GM19397 (cell line): Measurements from ENCODE around the gene DBNL.
A peak's percentile ranks its signal among the peaks of the same experiment; 100 is the strongest.
"Not testable (repeated sequence)": the region's sequence is repeated elsewhere in the genome, so short reads cannot be mapped to it uniquely, and the experiment has no call there.

Experiments
- ATAC-seq: cut with Tn5 transposase; IDR thresholded peaks from one replicate; pipeline ENCODE4 v1.9.1; 2021; ENCODE audit warnings: mild to moderate bottlenecking, moderate library complexity; ENCODE audit not compliant: unreplicated experiment

Gene DBNL

GRCh38 chr7:44044315-44045225, at the start of gene DBNL:
DBNL (plus strand) TSS chr7:44044702; CDS start chr7:44044738, 36 bp downstream.
- peak; percentile 64 for ATAC-seq

GRCh38 chr7:43997532-43997931, 47.0 kb upstream of the DBNL start, which contains the start of gene SPDYE1:
SPDYE1 (plus strand) TSS chr7:43997897; CDS start chr7:43999950, 2,053 bp downstream.
- not testable (repeated sequence) for ATAC-seq

GRCh38 chr7:44012081-44012480, 32.4 kb upstream of the DBNL start:
- ATAC-seq, result not testable (repeated sequence)

DNA sequence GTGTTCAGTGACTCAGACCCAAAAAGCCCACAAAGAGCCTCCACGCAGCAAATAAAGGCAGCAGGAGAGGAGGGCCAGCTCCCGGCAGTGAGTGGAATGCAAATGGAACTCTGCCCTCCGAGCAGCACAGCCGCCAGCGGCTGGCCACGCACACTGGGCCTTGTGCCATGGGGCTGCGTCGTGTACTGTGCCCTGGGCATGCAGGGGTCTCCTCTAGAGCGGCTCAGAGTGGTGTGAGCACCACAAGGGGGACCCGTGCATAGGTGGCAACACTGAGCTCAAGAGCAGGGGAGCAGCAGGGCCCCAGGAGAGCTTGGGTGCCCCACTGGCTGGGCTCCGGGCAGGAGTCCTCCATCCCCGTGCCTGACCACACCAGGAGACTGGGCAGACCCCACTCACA, 29.4 kb upstream of the DBNL start:
- not testable (repeated sequence) for ATAC-seq

- peak; percentile 93 for ATAC-seq
Observed at GRCh38 chr7:44018857-44019807, 25.4 kb upstream of the DBNL start.

- not testable (repeated sequence) for ATAC-seq
Observed at GRCh38 chr7:44019825-44020224, 24.7 kb upstream of the DBNL start.

GRCh38 chr7:44022069-44022468, 22.4 kb upstream of the DBNL start:
- not testable (repeated sequence) for ATAC-seq

GRCh38 chr7:44022796-44023467, 21.6 kb upstream of the DBNL start:
- ATAC-seq, result not testable (repeated sequence)

GRCh38 chr7:44029433-44029832, 15.1 kb upstream of the DBNL start:
- not testable (repeated sequence) for ATAC-seq

DNA sequence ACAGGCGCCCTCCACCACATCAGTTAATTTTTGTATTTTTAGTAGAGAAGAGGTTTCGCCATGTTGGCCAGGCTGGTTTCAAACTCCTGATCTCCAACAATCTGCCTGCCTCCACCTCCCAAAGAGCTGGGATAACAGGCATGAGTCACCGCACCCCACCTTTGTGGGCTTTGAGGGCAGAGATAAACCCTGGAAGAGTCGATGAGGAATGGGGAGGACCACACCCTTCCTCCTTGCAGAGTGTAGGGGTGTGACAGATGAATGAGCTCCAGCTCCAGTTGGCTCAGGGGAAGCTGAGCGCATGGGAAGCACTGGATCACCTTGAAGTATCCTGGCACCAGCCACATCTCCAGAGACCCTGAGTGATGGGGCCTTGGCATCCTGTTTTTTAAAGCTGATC, 14.5 kb upstream of the DBNL start:
- ATAC-seq, result not testable (repeated sequence)

- ATAC-seq, result not testable (repeated sequence)
Observed at GRCh38 chr7:44031319-44031718, 13.2 kb upstream of the DBNL start.

- not testable (repeated sequence) for ATAC-seq
Observed at GRCh38 chr7:44032031-44032430, 12.5 kb upstream of the DBNL start.

DNA sequence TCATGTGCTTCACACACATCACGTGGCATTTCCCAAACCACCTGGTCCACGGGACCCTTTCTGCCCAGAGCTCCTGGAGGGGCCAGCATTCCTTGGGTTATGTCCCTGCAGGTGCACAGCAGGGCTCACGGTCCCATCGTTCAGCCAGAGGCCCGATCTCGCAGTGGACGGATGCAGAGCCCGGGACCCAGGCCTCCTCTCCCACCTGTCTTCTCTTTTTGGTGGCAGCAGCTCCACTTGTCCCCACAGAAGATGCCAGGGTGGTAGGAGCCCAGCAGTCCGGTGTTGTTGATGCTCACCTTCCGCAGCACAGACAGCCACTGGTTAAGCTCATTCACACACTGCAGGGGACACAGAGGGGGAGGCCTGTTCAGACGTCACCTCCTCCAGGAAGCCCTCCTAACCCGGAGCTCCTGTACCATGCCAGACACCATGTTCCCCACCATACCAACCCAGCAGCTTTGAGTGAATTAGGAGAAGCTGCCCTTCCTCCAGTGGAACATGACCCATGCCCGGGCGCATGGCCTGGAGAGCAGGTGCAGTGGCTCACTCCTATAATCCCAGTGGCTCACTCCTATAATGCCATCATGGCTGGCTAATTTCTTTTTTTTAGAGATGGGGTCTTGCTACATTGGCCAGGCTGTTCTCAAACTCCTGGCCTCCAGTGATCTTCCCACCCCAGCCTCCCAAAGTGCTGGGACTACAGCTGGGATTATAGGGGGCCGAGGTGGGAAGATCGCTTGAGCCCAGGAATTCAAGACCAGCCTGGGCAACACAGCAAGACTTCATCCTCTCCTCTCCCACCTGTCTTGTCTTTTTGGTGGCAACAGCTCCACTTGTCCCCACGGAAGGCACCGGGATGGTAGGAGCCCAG, 10.3 kb upstream of the DBNL start:
- ATAC-seq, result not testable (repeated sequence)

- not testable (repeated sequence) for ATAC-seq
Observed at GRCh38 chr7:44036364-44036763, 8.1 kb upstream of the DBNL start.

DNA sequence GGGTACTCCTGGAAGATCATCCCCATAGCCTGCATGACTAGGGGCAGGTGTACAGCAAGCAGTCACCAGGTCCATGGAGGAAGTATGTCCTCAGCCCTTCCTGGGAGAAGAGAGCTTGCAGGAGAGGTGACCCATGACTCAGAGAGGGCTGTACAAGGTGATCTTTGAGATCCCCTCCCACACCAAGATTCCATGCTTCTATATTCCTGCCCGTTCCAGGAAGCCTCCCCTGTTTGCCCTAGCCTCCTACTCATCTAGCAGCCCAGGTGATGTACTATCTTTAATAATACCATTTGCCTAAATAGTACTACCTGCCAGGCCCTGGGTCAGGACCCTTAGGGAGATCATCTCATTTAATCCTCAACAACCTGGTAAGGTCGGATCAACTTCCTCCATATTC, 6.6 kb upstream of the DBNL start:
- ATAC-seq, result not testable (repeated sequence)

GRCh38 chr7:44038553-44038952, 5.9 kb upstream of the DBNL start:
- ATAC-seq, result not testable (repeated sequence)

- peak; percentile 59 for ATAC-seq
Observed at GRCh38 chr7:44038961-44039558, 5.4 kb upstream of the DBNL start.

GRCh38 chr7:44039800-44040492, 4.6 kb upstream of the DBNL start:
- peak; percentile 6 for ATAC-seq

DNA sequence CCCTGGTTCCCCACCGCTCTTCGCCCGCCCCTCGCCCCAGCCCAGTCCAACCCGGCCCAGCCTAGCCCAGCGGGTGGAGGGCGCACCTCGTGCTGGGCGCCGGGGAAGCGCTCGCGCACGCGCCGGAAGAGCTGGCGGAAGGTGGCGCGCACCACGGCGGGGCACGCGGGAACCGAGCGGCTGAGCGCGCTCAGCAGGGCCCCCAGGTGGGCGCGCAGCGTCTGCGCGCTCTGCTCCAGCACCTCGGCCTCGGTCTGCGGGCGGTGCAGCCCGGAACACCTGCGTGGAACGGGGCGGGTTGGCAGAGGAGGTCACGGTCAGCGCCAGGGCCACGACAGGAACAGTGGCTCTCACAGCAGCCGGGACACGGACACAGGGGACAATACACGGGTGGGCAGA, 4.0 kb upstream of the DBNL start:
- ATAC-seq, result peak; percentile 49
